Activated naive CD4-positive, alpha-beta T cell treated with anti-CD3 and anti-CD28 coated beads, Interleukin-2, amount 10 ng/mL, durations not matched to agents 5 hours and 36 hours (primary cell): ENCODE data around the gene ATP6AP2. TPM values are rescaled to one million over a fixed set of nuclear protein-coding genes. Genes with fewer than 3 reads are reported as not detected.

Source experiments
- total RNA-seq, 2 experiments: library from RNA; stranded (reverse); gene quantifications; one replicate each; pipeline ENCODE4 v1.2.3, GENCODE V29; 2021

The ATP6AP2 gene, protein sequence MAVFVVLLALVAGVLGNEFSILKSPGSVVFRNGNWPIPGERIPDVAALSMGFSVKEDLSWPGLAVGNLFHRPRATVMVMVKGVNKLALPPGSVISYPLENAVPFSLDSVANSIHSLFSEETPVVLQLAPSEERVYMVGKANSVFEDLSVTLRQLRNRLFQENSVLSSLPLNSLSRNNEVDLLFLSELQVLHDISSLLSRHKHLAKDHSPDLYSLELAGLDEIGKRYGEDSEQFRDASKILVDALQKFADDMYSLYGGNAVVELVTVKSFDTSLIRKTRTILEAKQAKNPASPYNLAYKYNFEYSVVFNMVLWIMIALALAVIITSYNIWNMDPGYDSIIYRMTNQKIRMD
- total RNA-seq: 10 to 100 TPM; 64.1 to 68.9 TPM

DNA sequence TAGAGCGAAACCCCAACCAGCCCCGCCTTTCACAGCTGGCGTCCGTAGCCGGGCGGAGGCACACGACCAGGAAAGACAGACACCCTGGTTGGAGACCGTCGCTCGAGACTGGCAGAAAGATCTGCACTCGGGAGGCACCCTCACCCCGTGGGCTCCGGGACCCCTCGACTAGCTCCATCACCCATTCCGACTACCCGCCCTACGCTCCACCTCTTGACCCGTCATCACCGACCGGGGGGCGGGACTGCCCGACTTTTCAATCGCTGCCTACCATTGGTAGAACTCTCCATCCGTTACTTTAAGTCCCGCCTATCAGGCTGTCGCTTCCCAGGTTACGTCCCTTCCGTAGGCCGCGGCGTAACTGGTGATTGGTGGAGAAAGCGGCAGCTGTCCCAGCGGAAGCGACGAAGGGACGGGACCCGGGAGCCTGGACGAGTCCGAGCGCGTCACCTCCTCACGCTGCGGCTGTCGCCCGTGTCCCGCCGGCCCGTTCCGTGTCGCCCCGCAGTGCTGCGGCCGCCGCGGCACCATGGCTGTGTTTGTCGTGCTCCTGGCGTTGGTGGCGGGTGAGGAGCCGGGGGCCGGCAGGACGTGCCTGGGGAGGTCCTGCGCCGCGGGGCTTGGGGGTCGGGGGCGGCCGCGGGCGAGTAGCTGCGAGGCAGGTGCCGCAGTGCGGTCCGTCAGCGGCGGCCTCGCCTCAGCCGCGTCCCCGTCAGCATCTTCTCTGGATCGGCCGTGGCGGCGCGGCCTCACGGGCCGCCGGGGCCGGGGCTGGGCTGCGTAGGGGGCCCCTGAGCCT lies at the start of gene ATP6AP2:
Gene ATP6AP2 (plus strand): TSS at position 434 of the 799 bp plus-strand sequence. CDS start 96 bp downstream, at position 530.

DNA sequence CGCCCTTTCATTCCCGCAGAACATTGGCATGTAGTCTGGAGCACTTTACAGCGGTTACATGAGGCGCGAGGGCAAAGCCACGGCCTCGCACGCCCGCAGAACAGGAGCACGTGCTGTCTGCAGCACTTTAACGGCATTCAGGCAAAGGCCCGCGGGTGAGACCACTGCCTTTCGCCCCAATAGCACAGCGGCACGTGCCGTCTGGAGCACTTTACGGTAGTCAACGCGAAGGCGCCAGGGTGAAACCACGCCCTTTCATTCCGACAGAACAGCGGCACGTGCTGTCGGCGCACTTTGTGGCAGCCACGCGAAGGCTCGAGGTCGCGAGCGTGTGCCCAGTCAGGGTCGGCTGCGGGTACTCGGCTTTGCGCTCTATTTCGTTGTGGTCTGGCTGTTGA lies 42.4 kb downstream of the ATP6AP2 start, which contains the start of gene MPC1L:
Gene MPC1L (plus strand): TSS at position 290 of the 398 bp plus-strand sequence. CDS start 138 bp downstream, outside the sequence.

DNA sequence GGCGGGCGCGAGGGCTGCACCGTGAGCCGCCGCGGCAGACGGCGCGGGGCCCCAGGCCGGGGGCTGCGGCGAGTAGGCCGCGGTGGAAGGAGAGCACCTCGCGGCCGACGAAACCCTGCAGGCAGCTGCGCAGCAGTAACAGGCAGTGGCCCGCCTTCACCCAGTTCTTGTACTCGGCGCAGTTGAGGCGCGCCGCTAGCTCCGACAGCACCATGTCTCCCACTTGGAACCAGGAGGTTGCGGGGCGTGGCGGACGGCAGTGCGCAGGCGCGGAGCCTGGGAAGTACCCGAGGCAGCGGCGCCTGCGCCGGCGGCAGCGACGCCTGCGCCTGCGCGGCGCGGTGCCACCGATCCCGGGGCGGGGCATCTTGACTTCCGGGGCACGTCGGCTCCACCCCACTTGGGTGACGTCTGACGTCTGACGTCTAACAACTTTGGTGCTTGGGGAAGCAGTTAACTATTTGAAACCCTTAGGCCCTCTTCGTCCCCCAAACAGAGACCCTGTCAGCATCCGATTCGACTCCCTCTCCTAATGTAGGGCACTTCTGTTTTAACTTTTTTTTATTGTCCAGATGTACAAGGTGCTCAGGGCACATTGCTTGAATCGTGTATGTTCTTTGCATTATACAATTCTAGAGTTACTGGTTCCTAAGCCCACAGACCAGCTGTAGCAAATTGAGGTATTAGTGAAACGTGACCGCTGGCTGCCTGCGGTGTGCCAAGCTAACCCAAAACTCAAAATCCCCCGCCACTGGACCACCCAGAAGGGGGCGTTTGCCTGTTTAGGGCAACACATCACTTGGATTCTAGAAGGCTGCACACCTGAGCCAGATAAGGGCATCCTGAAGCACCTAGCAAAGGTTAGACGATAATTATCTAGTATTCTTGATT lies 66.8 kb downstream of the ATP6AP2 start, which contains the start of gene CXorf38:
Gene CXorf38 (minus strand): TSS at position 255 of the 891 bp plus-strand sequence. CDS start 41 bp downstream, at position 214.

Other genes starting within 250 kb of the ATP6AP2 start
- not detected for gene MPC1L, start 42.5 kb downstream of the ATP6AP2 start, total RNA-seq
- gene CXorf38, start 66.6 kb downstream of the ATP6AP2 start, total RNA-seq: 10 to 100 TPM; 19.6 to 20.6 TPM
- 10 to 100 TPM; 40.3 to 44.2 TPM for gene MED14, start 154.6 kb downstream of the ATP6AP2 start, total RNA-seq